Ovary (tissue), 9 donors: ENCODE measurements around the gene ZNF503. TPM values are rescaled to one million over a fixed set of nuclear protein-coding genes. Genes with fewer than 3 reads are reported as not detected.

Source experiments
- DNase-seq, 5 donors: peaks; one replicate each; pipeline ENCODE4 v3.0.0-alpha.2; 2019 to 2020
- H3K27ac ChIP-seq, 2 donors: fragments of 200-600 bp; one replicate each; pipeline versions ENCODE4 v1.5.1 to v1.8.0; 2019 to 2022
- H3K27me3 ChIP-seq: fragments of 200-600 bp; one replicate; pipeline ENCODE4 v1.8.0; 2022
- H3K36me3 ChIP-seq: fragments of 200-600 bp; sonication (generic); one replicate; pipeline ENCODE4 v1.5.1; 2019
- H3K4me1 ChIP-seq: one replicate; pipeline ENCODE4 v1.8.1; 2013; ENCODE audit warnings: mild to moderate bottlenecking, moderate library complexity; ENCODE audit not compliant: insufficient read depth
- H3K4me3 ChIP-seq: fragments of 200-600 bp; sonication (generic); one replicate; pipeline ENCODE4 v1.5.1; 2017
- H3K9me3 ChIP-seq, 2 donors: fragments of 200-600 bp in 1 of 2; sonication (generic) in 1 of 2; one replicate each; pipeline versions ENCODE4 v1.5.1 to v1.8.1; 2013 to 2019; ENCODE audit warnings: mild to moderate bottlenecking in 1 of 2, moderate library complexity in 1 of 2
- CTCF ChIP-seq, 3 donors: fragments of 450-650 bp in 2 of 3; fragments of 200-600 bp in 1 of 3; IDR thresholded peaks; one replicate each; pipeline versions ENCODE4 v1.5.1 to v1.8.0; 2016 to 2022; ENCODE audit warnings: antibody characterized with exemption in 3 of 3, mild to moderate bottlenecking in 1 of 3
- EP300 ChIP-seq: sonication (generic); formaldehyde crosslinking; IDR thresholded peaks from one replicate; pipeline ENCODE4 v1.6.1; 2017; ENCODE audit warnings: antibody characterized with exemption
- POLR2A ChIP-seq: fragments of 450-650 bp; IDR thresholded peaks from one replicate; pipeline ENCODE4 v1.6.1; 2017; ENCODE audit warnings: antibody characterized with exemption, mild to moderate bottlenecking, moderate library complexity
- WGBS, 3 donors: extraction: QIAGEN DNeasy Blood & Tissue Kit in 1 of 3; methylation state at CpG; one replicate each; pipeline versions ENCODE4 v1.1.5 to v1.1.7; 2013 to 2017; 5-methylcytosine and 5-hydroxymethylcytosine counted together
- intact Hi-C, 4 donors: fragments of 100-400 bp; cut with DNase I; formaldehyde crosslinking; loops; one replicate each; pipeline versions ENCODE4 v1.11.0 to v1.15.1; 2022 to 2023
- polyA plus RNA-seq, 2 donors: library from polyadenylated mRNA; stranded (reverse); fragments of 200-250 nt in 1 of 2; fragments of 350-450 nt in 1 of 2; fragmentation: Illumina TruSeq in 1 of 2; extraction: RNeasy Lipid Tissue Mini Kit (QIAGEN cat#74804) in 1 of 2; gene quantifications; one replicate each; pipeline ENCODE4 v1.2.3, GENCODE V29; 2013 to 2014
- total RNA-seq, 7 donors: library from RNA; depleted of rRNA in 2 of 7; stranded (reverse); fragments of >200 nt in 2 of 7; fragmentation: NEBNext Ultra II Directional in 3 of 7; extraction: Animal tissue kit (Norgen Biotek cat#: 25700) in 3 of 7; gene quantifications; one replicate each; pipeline versions ENCODE4 v1.1.0 to v1.2.4, GENCODE V29; 2016 to 2023
- donor health status: DM: no; HTN: no; CAD: no; lungs with moderate emphysema.
- donor health status: DM: no; HTN: no; CAD: no.
- donor health status: Bipolar disorder and iron deficiency.
- donor health status: DM: yes; HTN: yes; CAD: no.
- donor health status: DM: no; HTN: no; CAD: no.
- donor health status: DM: yes; HTN: yes; CAD: no.

ZNF503 gene
- total and polyA plus RNA-seq, 9 donors = 21.1 to 221 (median 82.2) TPM

- Histone ChIP-seq H3K27ac (no peak overlapping the region), H3K27me3 (no peaks in the 10 kb centered on the region), H3K36me3 (no peaks in the 10 kb centered on the region), H3K9me3 (no peaks in the 10 kb centered on the region), H3K4me3 (no peak overlapping the region), H3K4me1 (peaks cover 2% of the 10 kb centered on the region)
- TF ChIP-seq CTCF (IDR thresholded peaks at IDR 0.05) (no peak), POLR2A (no peak), EP300 (no peak)
- intact Hi-C loops = no loop called here
- 93 to 98% (median 98%) methylated on average over 6 of the region's 6 CpGs for WGBS, 3 donors
- no peak for DNase-seq
Observed at GRCh38 chr10:75422913-75423312, 21.3 kb upstream of the ZNF503 start.

- TF ChIP-seq EP300 = no peak
- TF ChIP-seq POLR2A = no peak
- no peak for TF ChIP-seq CTCF (IDR thresholded peaks at IDR 0.05)
- intact Hi-C loops = no loop called here
- 90 to 93% (median 91%) methylated on average over 8 of the region's 8 CpGs for WGBS, 3 donors
- Histone ChIP-seq H3K27me3 (no peaks in the 10 kb centered on the region), H3K4me1 (no peaks in the 10 kb centered on the region), H3K4me3 (no peak overlapping the region), H3K36me3 (no peaks in the 10 kb centered on the region), H3K9me3 (no peaks in the 10 kb centered on the region), H3K27ac (no peak overlapping the region)
- no peak for DNase-seq
Observed at GRCh38 chr10:75418712-75419111, 17.1 kb upstream of the ZNF503 start.

GRCh38 chr10:75418293-75418692, 16.7 kb upstream of the ZNF503 start:
- TF ChIP-seq EP300 (no peak), CTCF (IDR thresholded peaks at IDR 0.05) (no peak), POLR2A (no peak)
- intact Hi-C loops = no loop called here
- H3K4me1 ChIP-seq = no peaks in the 10 kb centered on the region
- H3K27me3 ChIP-seq = no peaks in the 10 kb centered on the region
- no peak overlapping the region for H3K27ac ChIP-seq
- DNase-seq = no peak
- H3K36me3 ChIP-seq = no peaks in the 10 kb centered on the region
- no peaks in the 10 kb centered on the region for H3K9me3 ChIP-seq
- 80 to 90% (median 83%) methylated on average over 4 of the region's 4 CpGs for WGBS, 3 donors
- no peak overlapping the region for H3K4me3 ChIP-seq

GRCh38 chr10:75417522-75417927, 16.0 kb upstream of the ZNF503 start:
- Histone ChIP-seq H3K4me1 (no peaks in the 10 kb centered on the region), H3K27me3 (no peaks in the 10 kb centered on the region), H3K36me3 (no peaks in the 10 kb centered on the region), H3K4me3 (no peak overlapping the region), H3K27ac (no peak overlapping the region), H3K9me3 (no peaks in the 10 kb centered on the region)
- TF ChIP-seq POLR2A (no peak), CTCF (IDR thresholded peaks at IDR 0.05) (no peak), EP300 (no peak)
- intact Hi-C loops = no loop called here
- DNase-seq = no peak
- WGBS, 3 donors = 50 to 63% (median 53%) methylated on average over 5 of the region's 5 CpGs

- Histone ChIP-seq H3K9me3 (no peaks in the 10 kb centered on the region), H3K4me1 (peaks cover 1% of the 10 kb centered on the region), H3K27ac (no peak overlapping the region), H3K27me3 (no peaks in the 10 kb centered on the region), H3K36me3 (no peaks in the 10 kb centered on the region), H3K4me3 (no peak overlapping the region)
- 63 to 72% (median 67%) methylated on average over 1 of the region's 1 CpG for WGBS, 3 donors
- intact Hi-C loops = no loop called here
- TF ChIP-seq CTCF (IDR thresholded peaks at IDR 0.05) = no peak
- TF ChIP-seq POLR2A = no peak
- TF ChIP-seq EP300 = no peak
- no peak for DNase-seq
Observed at GRCh38 chr10:75414527-75414926, 13.0 kb upstream of the ZNF503 start.
